GM10266 (cell line): ENCODE results near the gene FGFR2.
"Not testable (repeated sequence)": the region's sequence is repeated elsewhere in the genome, so short reads cannot be mapped to it uniquely, and the experiment has no call there.

ENCODE experiments used
- DNase-seq: peaks from one replicate; pipeline ENCODE4 v3.0.0; 2012; ENCODE audit errors: extremely low spot score
- CTCF ChIP-seq: IDR thresholded peaks from 2 replicates; pipeline ENCODE4 v1.5.1; 2012; ENCODE audit warnings: mild to moderate bottlenecking, low read depth; ENCODE audit not compliant: control insufficient read depth, insufficient read depth; ENCODE audit errors: missing control alignments

FGFR2 gene

DNA sequence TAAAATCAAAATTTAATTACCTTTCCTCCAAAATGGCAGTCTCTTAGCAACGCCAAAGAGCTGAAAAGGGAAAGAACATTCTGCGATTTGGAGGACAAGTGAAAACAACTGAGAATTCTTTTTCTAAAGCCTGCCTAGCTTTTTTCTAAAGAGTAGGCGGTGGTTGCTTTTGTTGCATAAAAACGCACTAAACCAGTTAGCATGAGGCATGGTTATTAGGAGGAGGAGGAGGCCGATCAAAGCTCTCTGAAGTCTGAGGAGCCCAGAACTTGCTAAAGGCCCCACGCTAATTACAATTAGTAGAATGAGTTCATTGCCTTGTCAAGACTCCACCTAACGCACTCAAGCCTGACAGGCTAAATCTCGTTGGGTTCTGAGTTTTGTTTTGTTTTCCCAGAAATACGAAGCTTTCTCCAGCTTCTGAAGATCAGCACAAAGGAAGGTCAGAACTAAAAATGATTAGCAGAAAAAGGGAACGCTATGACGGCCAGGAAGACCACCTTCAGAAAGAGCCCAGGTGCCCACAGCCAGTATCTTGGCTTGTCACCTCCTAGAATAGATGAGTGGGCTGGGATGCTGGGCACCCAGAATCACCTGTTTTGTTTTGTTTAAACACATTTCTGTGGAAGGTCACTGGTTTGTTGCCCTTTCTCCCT, 72.0 kb downstream of the FGFR2 start:
- TF ChIP-seq CTCF = no peak
- no peak for DNase-seq

DNA sequence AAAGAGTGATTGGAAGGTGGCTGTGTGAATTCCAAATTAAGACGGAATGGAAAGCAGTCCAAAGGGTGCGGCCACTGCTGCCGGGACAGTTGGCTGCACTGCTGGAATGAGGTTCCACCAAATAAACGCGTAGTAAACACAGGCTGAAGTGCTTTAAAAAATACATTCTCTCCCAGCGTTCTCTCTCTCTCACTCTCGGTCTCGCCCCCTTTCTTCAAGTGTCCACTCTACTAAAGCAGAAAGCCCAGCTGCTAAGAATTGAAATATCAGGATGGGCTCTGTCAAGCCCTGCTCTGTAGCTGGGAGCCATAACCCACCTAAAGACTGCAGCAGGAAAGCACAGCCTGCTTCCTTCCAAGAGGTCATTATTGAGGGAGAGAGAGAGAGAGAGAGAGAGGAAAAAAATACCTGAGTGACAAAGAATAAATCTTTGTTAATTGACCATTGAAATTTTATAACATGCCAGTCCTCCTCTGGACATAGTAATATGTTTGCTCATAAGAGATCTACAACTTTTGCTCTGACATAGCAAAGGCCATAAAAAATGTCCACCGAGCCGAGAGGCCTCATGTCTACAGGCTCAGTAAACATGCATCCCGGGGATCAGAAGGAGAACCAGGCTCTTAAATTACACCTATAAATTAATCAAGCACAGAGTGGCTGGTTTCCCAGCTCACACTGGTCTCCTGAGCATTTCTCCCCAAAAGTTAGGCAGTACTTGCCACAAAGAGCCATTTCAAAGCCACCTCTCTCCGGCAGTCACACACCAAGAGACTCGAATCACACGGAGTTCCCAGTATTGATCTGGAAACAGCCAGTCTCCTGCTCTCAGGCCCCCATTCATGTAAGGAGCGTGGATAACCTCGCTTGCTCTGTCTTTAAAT, 72.8 kb downstream of the FGFR2 start:
- no peak for TF ChIP-seq CTCF
- no peak for DNase-seq

DNA sequence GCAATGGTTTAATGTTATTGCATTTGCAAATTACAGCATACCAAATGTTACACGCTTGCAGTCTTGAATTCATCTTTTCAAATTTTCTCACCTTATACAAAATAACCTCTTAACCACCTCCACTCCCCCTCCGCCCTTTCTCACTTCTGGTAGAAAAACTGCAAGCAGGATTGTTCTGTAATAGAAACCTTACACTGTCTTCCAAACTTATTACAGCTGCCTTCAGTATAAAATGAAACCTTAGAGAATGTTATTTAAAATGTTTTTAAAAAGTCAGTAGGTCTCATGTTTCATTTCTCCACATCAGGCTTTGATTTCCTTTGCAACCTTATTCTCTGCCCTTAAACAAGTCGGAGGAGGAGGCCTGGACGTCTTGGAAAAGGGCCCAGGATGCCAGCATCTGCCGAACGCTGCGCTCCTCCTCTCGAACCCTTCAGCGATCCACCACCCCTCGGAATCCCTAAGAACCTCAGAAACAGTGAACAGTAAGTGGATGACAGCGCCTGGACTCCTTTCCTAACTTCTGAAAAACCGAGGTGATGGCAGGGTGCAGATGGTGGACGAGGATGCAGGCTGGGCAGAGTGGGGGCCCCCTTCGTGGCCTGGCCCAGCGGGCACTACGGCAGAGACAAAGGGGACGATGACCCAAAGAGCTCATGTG, 74.0 kb downstream of the FGFR2 start:
- no peak for TF ChIP-seq CTCF
- no peak for DNase-seq

DNA sequence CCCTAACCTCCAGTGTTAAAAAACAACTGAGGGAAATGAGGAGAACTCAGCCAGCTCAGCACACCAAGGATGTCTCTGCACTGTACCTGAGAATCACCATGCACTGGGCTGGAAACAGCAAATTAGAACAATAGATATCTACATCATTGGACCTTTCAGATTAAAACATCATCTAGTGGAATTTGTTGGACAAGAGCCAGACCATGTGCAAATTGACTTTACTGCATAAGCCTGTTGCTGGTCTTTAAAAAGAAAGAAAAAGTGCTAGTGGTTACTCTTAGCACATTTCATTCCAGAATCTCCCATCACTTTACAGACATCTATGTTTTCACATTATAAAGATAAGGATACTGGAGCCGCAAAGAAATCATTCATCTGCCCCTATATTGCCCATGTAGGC, 75.4 kb downstream of the FGFR2 start:
- no peak for DNase-seq
- no peak for TF ChIP-seq CTCF

DNA sequence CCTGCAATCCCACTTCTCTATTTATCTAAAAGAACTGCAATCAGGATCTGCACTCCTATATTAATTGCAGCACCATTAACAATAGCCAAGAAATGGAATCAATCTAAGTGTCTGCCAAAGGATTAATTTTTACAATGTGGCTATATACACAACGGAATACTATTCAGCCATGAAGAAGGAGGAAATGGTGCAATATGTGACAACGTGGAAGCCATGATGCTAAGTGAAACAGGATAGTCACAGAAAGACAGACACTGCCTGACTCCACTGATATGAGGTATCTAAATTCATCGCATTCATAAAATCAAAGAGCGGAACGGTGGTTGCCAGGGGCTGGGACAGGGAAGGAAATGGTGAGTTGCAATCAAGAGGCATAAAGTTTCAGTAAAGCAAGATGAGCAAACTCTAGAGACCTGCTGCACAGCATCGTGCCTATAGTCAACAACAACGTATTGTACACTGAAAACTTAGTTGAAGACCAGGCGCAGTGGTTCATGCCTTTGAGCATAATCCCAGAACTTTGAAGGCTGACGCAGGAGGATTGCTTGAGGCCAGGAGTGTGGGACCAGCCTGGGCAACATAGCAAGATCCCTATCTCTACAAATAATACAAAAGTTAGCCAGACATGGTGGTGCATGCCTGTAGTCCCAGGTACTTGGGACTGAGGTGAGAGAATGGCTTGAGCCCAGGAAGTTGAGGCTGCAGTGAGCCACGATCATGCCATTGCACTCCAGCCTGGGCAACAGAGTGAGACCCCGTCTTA, 76.3 kb downstream of the FGFR2 start:
- TF ChIP-seq CTCF = no peak
- DNase-seq = no peak

DNA sequence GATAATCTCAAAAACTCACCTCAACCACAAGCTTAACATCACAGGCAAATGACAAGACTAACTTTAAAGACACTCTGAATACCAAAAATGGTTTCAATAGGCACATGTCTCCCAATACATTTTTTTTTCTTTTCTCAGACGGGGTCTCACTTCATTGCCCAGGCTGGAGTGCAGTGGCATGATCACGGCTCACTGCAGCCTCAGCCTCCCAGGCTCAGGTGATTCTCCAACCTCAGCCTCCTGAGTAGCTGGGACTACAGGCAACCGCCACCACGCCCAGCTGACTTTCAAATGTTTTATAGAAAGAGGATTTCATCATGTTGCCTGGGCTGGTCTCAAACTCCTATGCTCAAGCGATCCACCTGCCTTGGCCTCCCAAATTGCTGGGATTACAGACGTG, 77.7 kb downstream of the FGFR2 start:
- not testable (repeated sequence) for DNase-seq

DNA sequence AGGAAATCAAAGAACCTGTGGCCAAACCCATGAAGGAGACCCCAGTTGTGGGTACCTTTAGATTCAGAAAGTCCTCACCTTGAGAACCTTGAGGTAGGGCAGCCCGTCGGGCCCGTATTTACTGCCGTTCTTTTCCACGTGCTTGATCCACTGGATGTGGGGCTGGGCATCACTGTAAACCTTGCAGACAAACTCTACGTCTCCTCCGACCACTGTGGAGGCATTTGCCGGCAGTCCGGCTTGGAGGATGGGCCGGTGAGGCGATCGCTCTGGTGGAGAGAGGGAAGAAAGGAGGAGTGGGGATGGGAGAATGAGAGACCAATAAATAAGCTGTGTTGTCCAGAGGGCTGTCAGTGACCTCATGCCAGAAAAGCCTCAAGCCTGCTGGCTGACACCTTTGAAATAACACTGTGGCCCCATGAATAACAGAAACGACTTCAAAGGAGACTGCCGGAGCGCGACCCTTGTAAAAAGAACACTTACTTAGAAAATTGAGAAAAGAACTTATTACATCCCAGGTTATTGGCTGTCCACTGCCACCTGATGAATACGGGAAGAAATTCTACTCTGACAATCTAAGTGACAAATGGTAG, 78.2 kb downstream of the FGFR2 start:
- DNase-seq = no peak
- no peak for TF ChIP-seq CTCF
